C4-2B (cell line): ENCODE results near the gene RASD1.

Source experiments
- H3K27ac ChIP-seq: fragments of 450-650 bp; 2 replicates; pipeline ENCODE4 v1.5.1; 2017
- ZFX ChIP-seq: fragments of 450-650 bp; IDR thresholded peaks from 2 replicates; pipeline ENCODE4 v1.6.1; 2017
- TF ChIP-seq, protein P1 (sequence below): fragments of 450-650 bp; conservative IDR thresholded peaks from 2 replicates; pipeline ENCODE4 v1.5.1; 2017; ENCODE audit warnings: mild to moderate bottlenecking

The RASD1 gene

DNA sequence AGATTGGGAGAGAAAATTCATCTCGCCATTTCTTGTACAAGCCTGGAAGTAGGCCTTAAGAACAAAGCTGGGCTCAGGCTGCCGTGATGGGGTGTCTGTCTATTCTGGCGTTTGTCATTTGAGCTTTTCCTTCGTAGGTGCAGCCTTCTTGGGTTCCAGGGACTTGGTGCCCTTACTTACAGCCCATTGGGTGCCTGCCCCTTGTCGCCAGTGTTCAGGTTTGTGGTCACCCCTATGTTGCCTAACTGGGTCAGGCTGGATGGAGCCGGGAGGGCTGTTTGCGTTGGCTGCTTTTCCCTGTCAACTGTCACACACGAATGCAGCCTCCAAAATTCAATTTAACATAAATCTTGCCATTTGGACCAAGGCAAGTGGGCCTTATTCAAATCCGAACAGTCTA lies 43.1 kb downstream of the RASD1 start:
- H3K27ac ChIP-seq = no peak overlapping the region
- TF ChIP-seq, protein P1, sequence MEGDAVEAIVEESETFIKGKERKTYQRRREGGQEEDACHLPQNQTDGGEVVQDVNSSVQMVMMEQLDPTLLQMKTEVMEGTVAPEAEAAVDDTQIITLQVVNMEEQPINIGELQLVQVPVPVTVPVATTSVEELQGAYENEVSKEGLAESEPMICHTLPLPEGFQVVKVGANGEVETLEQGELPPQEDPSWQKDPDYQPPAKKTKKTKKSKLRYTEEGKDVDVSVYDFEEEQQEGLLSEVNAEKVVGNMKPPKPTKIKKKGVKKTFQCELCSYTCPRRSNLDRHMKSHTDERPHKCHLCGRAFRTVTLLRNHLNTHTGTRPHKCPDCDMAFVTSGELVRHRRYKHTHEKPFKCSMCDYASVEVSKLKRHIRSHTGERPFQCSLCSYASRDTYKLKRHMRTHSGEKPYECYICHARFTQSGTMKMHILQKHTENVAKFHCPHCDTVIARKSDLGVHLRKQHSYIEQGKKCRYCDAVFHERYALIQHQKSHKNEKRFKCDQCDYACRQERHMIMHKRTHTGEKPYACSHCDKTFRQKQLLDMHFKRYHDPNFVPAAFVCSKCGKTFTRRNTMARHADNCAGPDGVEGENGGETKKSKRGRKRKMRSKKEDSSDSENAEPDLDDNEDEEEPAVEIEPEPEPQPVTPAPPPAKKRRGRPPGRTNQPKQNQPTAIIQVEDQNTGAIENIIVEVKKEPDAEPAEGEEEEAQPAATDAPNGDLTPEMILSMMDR = no peak
- no peak for TF ChIP-seq ZFX

DNA sequence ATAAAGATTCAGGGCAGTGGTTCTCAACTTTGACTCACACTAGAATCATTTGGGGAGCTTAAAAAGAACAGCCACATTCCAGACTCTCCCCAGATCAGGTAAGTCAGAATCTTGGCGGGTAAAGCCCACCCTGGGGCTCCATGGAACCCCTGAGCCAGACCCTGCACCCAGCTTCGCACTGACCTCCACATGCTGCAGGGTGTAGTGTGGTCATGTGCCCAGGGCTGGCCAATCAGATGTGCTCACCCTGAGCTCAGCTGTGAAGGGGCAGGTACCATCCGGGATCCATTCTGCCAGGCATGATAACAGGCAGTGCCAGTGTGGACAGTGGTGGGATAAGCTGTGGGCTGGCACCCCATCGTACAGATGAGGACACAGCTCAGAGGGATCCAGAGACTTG lies 47.5 kb downstream of the RASD1 start:
- TF ChIP-seq, protein P1 = no peak
- no peak for TF ChIP-seq ZFX
- H3K27ac ChIP-seq = no peak overlapping the region; the same call in 1 of the 2 replicates

GRCh38 chr17:17448076-17448475 lies 48.1 kb downstream of the RASD1 start:
- H3K27ac ChIP-seq = no peak overlapping the region; the same call in 1 of the 2 replicates
- no peak for TF ChIP-seq ZFX
- TF ChIP-seq, protein P1 = no peak

GRCh38 chr17:17447264-17447663 lies 48.9 kb downstream of the RASD1 start:
- TF ChIP-seq ZFX = no peak; the same call in 1 of the 2 replicates
- TF ChIP-seq, protein P1 = no peak
- H3K27ac ChIP-seq = peak overlapping the region; percentile 89

DNA sequence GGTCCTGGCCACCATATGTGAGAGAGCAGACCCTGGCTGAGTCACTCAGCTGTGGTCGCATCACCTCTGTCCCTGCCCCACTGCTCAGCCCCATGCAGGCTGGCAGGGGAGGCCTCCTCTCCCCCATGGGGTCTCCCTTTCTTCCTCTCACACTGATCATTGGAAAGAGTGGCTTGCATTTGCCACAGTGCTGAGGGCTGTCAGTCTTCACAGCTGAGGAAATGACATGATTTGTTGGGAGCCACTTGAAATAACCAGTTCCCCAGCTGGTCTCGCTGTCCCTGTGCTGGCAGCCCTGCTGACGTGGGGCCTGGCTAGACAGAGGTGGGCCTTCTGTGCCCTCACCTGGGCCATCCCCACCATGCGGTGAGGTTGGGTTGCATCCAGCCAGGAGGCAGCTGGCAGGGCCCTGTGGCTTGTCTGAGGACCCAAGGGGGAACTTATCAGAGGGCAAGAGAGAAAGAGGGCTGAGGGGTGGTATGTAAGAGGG lies 49.5 kb downstream of the RASD1 start:
- TF ChIP-seq, protein P1 = no peak
- no peak; the same call in 1 of the 2 replicates for TF ChIP-seq ZFX
- H3K27ac ChIP-seq = peak overlapping the region; percentile 89

GRCh38 chr17:17445925-17446665 lies 50.1 kb downstream of the RASD1 start:
- H3K27ac ChIP-seq = peak overlapping the region; percentile 89
- TF ChIP-seq, protein P1 = no peak
- TF ChIP-seq ZFX = no peak

DNA sequence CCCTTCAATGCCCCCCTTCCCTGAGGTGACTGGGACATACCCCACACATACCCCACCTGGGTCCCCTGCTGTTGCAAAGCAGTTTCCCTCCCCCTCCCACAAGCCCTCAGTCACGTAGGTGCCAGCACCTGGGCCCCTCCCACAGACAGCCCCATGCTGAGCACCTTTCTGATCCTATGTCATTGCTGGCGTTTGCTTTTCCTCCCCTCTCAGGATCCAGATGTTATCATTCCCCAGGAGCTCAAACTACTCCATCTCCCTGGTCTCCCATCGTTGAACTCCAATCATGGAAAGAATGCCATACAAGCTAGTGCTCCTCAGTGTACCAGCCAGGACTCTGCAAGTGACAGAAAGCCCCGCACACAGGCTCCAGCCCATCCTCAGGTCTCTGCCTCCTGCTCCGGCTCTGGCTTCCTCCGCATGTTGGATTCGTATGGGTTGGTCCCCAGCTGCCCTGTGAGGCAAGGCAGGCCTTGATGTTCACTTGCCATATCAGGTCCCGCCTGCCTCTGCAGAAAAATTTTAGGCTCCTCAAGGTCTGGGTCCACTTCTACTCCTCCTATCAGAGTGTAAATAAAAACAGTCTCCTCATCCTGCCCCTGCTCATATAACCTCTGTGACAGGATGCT lies 50.8 kb downstream of the RASD1 start:
- H3K27ac ChIP-seq = peak overlapping the region; percentile 89
- TF ChIP-seq, protein P1 = no peak
- TF ChIP-seq ZFX = no peak
